HCT116 (cell line): ENCODE results near the gene NAT16. TPM values are rescaled to one million over a fixed set of nuclear protein-coding genes. Genes with fewer than 3 reads are reported as not detected.

Experiments
- ATAC-seq: fragments of 200-7000 bp; cut with Tn5 transposase; 2 replicates; pipeline ENCODE4 v1.9.1; 2020; ENCODE audit warnings: mild to moderate bottlenecking, moderate library complexity
- BruUV-seq: library from RNA; stranded (reverse); fragments of 400-500 nt; replicated peaks from 2 replicates; lab custom pipeline; 2021; lab: Mats Ljungman, UMichigan
- CTCF ChIA-PET: fragments of 300-600 bp; sonication (Branson Sonifier 250); formaldehyde crosslinking; loops from one replicate; lab custom pipeline; 2021; ENCODE audit warnings: antibody characterized with exemption; lab: Charles Lee
- POLR2A ChIA-PET: fragments of 300-600, 350-600 bp; sonication (Branson Sonifier 250); formaldehyde crosslinking; loops from one replicate; lab custom pipeline; 2021; ENCODE audit warnings: antibody characterized with exemption; lab: Charles Lee
- RAD21 ChIA-PET, 2 experiments: fragments of 300-600 bp; sonication (Branson Sonifier 250); formaldehyde crosslinking; loops; one replicate each; lab custom pipeline; 2023; ENCODE audit warnings: low total read pairs in 2 of 2; ENCODE audit not compliant: uncharacterized antibody in 2 of 2, unreplicated experiment in 2 of 2, low non-redundant PET in 1 of 2; lab: Charles Lee
- DNase-seq: peaks from one replicate; pipeline ENCODE4 v3.0.0-alpha.2; 2010; ENCODE audit warnings: low read depth, low spot score
- H2AFZ ChIP-seq: fragments of 200-600 bp; shearing (Covaris generic), sonication (generic); 2 replicates; pipeline ENCODE4 v1.6.1; 2017; ENCODE audit warnings: low read depth, mixed run types, mixed read lengths, antibody characterized with exemption, low read length; ENCODE audit not compliant: poor library complexity, severe bottlenecking
- H3K27ac ChIP-seq: 2 replicates; pipeline ENCODE4 v1.5.1; 2012; ENCODE audit warnings: low read depth, low read length
- H3K27me3 ChIP-seq: fragments of 200-600 bp; sonication (generic); 2 replicates; pipeline ENCODE4 v1.6.1; 2016; ENCODE audit warnings: mixed run types, low read length, mixed read lengths; ENCODE audit not compliant: insufficient read depth
- H3K36me3 ChIP-seq, 2 experiments: fragments of 200-500 bp in 1 of 2; fragments of 200-600 bp in 1 of 2; sonication (Bioruptor generic) in 1 of 2; sonication (generic) in 1 of 2; 2 replicates each; pipeline versions ENCODE4 v1.5.1 to v1.6.1; 2014 to 2016; ENCODE audit warnings: low read length in 2 of 2, inconsistent platforms in 1 of 2, mixed read lengths in 1 of 2, mixed run types in 1 of 2; ENCODE audit not compliant: insufficient read depth in 2 of 2, control insufficient read depth in 1 of 2
- H3K4me1 ChIP-seq, 2 experiments: fragments of 200-600 bp in 1 of 2; sonication (generic) in 1 of 2; 2 replicates each; pipeline versions ENCODE4 v1.5.1 to v1.6.1; 2012 to 2017; ENCODE audit warnings: low read length in 2 of 2, inconsistent platforms in 1 of 2, mild to moderate bottlenecking in 1 of 2, mixed read lengths in 1 of 2, mixed run types in 1 of 2, moderate library complexity in 1 of 2; ENCODE audit not compliant: insufficient read depth in 2 of 2, control insufficient read depth in 1 of 2
- H3K4me2 ChIP-seq: fragments of 200-600 bp; sonication (generic); 2 replicates; pipeline ENCODE4 v1.6.1; 2017; ENCODE audit warnings: mixed run types, low read length, mixed read lengths
- H3K4me3 ChIP-seq, 2 experiments: fragments of 200-600 bp in 1 of 2; sonication (generic) in 1 of 2; replicated peaks in 1 of 2; 2 replicates each; pipeline ENCODE4 v1.5.1; 2011 to 2016; ENCODE audit warnings: low read length in 2 of 2, control low read depth in 1 of 2, low read depth in 1 of 2, mild to moderate bottlenecking in 1 of 2, mixed read lengths in 1 of 2, mixed run types in 1 of 2
- H3K79me2 ChIP-seq: fragments of 200-600 bp; sonication (generic); 2 replicates; pipeline ENCODE4 v1.6.1; 2017; ENCODE audit warnings: mild to moderate bottlenecking, mixed run types, low read length, moderate library complexity, mixed read lengths; ENCODE audit not compliant: insufficient read depth
- H3K9ac ChIP-seq: fragments of 200-600 bp; sonication (generic); 2 replicates; pipeline ENCODE4 v1.6.1; 2016; ENCODE audit warnings: low read length, mixed read lengths
- H3K9me2 ChIP-seq: fragments of 200-600 bp; sonication (generic), shearing (Covaris generic); 2 replicates; pipeline ENCODE4 v1.6.1; 2017; ENCODE audit warnings: mixed run types, mild to moderate bottlenecking, moderate library complexity; ENCODE audit not compliant: insufficient read depth
- H3K9me3 ChIP-seq, 2 experiments: fragments of 200-500 bp in 1 of 2; fragments of 200-600 bp in 1 of 2; sonication (Bioruptor generic) in 1 of 2; sonication (generic) in 1 of 2; 2 replicates each; pipeline ENCODE4 v1.6.1; 2014 to 2017; ENCODE audit warnings: low read length in 2 of 2, mixed read lengths in 2 of 2, inconsistent platforms in 1 of 2, low read depth in 1 of 2, mild to moderate bottlenecking in 1 of 2, mixed run types in 1 of 2, moderate library complexity in 1 of 2; ENCODE audit not compliant: control insufficient read depth in 1 of 2, insufficient read depth in 1 of 2
- H4K20me1 ChIP-seq: fragments of 200-600 bp; sonication (generic), shearing (Covaris generic); 2 replicates; pipeline ENCODE4 v1.6.1; 2017; ENCODE audit warnings: mixed run types, mild to moderate bottlenecking, moderate library complexity; ENCODE audit not compliant: insufficient read depth
- CEBPB ChIP-seq: IDR thresholded peaks from 2 replicates; pipeline ENCODE4 v1.6.1; 2012; ENCODE audit warnings: low read depth
- CTCF ChIP-seq, 3 experiments: fragments of 200-600 bp in 1 of 3; sonication (generic) in 1 of 3; IDR thresholded peaks in 2 of 3; conservative IDR thresholded peaks in 1 of 3; 2 replicates each; pipeline ENCODE4 v1.5.1; 2012 to 2017; ENCODE audit warnings: low read depth in 2 of 3, low read length in 2 of 3, antibody characterized with exemption in 1 of 3, borderline replicate concordance in 1 of 3, control low read depth in 1 of 3, mild to moderate bottlenecking in 1 of 3, mixed read lengths in 1 of 3, mixed run types in 1 of 3, moderate library complexity in 1 of 3; ENCODE audit not compliant: insufficient read depth in 1 of 3
- EGR1 ChIP-seq: IDR thresholded peaks from 2 replicates; pipeline ENCODE4 v1.6.1; 2012; ENCODE audit warnings: low read depth
- ELF1 ChIP-seq: IDR thresholded peaks from 2 replicates; pipeline ENCODE4 v1.6.1; 2012; ENCODE audit warnings: low read depth, borderline replicate concordance
- EZH2 ChIP-seq: fragments of 200-600 bp; sonication (generic); IDR thresholded peaks from 2 replicates; pipeline ENCODE4 v1.6.1; 2017; ENCODE audit warnings: antibody characterized with exemption, mixed run types
- EZH2phosphoT487 ChIP-seq: fragments of 200-600 bp; IDR thresholded peaks from 2 replicates; pipeline ENCODE4 v1.6.1; 2018; ENCODE audit warnings: antibody characterized with exemption, borderline replicate concordance
- FOSL1 ChIP-seq: IDR thresholded peaks from 2 replicates; pipeline ENCODE4 v1.6.1; 2012; ENCODE audit warnings: low read depth
- JUND ChIP-seq: IDR thresholded peaks from 2 replicates; pipeline ENCODE4 v1.6.1; 2012
- MAX ChIP-seq: IDR thresholded peaks from 2 replicates; pipeline ENCODE4 v1.6.1; 2012
- POLR2AphosphoS5 ChIP-seq: IDR thresholded peaks from 2 replicates; pipeline ENCODE4 v1.6.1; 2011; ENCODE audit warnings: mild to moderate bottlenecking, low read depth, low read length, moderate library complexity
- RAD21 ChIP-seq: IDR thresholded peaks from 2 replicates; pipeline ENCODE4 v1.6.1; 2012; ENCODE audit warnings: low read depth, mild to moderate bottlenecking
- SIN3A ChIP-seq: IDR thresholded peaks from 2 replicates; pipeline ENCODE4 v1.6.1; 2012; ENCODE audit warnings: low read depth
- SP1 ChIP-seq: IDR thresholded peaks from 2 replicates; pipeline ENCODE4 v1.6.1; 2012; ENCODE audit warnings: low read depth
- SRF ChIP-seq: IDR thresholded peaks from 2 replicates; pipeline ENCODE4 v1.6.1; 2012; ENCODE audit warnings: low read depth
- TCF7L2 ChIP-seq: IDR thresholded peaks from 2 replicates; pipeline ENCODE4 v1.7.0; 2011; ENCODE audit warnings: borderline replicate concordance, inconsistent platforms; ENCODE audit not compliant: insufficient read depth, insufficient read length; ENCODE audit errors: extremely low read depth
- YY1 ChIP-seq: IDR thresholded peaks from 2 replicates; pipeline ENCODE4 v1.6.1; 2011; ENCODE audit warnings: low read length, low read depth, moderate library complexity, mild to moderate bottlenecking; ENCODE audit not compliant: insufficient replicate concordance; ENCODE audit errors: extremely low read depth
- ZBTB33 ChIP-seq: IDR thresholded peaks from 2 replicates; pipeline ENCODE4 v1.6.1; 2011; ENCODE audit warnings: mild to moderate bottlenecking, low read length, moderate library complexity; ENCODE audit not compliant: insufficient replicate concordance; ENCODE audit errors: extremely low read depth
- ZFX ChIP-seq: fragments of 450-650 bp; IDR thresholded peaks from 2 replicates; pipeline ENCODE4 v1.6.1; 2017
- ZNF274 ChIP-seq: fragments of 200-500 bp; sonication (Bioruptor generic); IDR thresholded peaks from 2 replicates; pipeline ENCODE4 v1.6.1; 2014; ENCODE audit warnings: mild to moderate bottlenecking, low read depth, low read length, inconsistent platforms
- intact Hi-C: fragments of 100-400 bp; cut with micrococcal nuclease; formaldehyde crosslinking; loops from 2 replicates; pipeline ENCODE4 v1.10.0; 2022
- total RNA-seq: library from RNA; stranded (reverse); gene quantifications from one replicate; pipeline ENCODE4 v1.2.1, GENCODE V29; 2021; ENCODE audit not compliant: unreplicated experiment

Gene NAT16
- total RNA-seq, 1 experiment from 2014 or later: 2.0 TPM

- TF ChIP-seq MAX: no peak
- TF ChIP-seq ELF1: no peak
- TF ChIP-seq YY1: no peak
- no peak for TF ChIP-seq SRF
- TF ChIP-seq FOSL1: no peak
Measured at GRCh38 chr7:101169110-101169837, 10.8 kb downstream of the NAT16 start (continued).

- DNase-seq: no peak
- POLR2A ChIA-PET: no interaction called here
- no peaks in the 10 kb centered on the region for H3K27me3 ChIP-seq
- H3K79me2 ChIP-seq: 0 out of 2 replicates have a peak, but pooled peaks cover 7% of the 10 kb centered on the region
- no peaks in the 10 kb centered on the region for H3K36me3 ChIP-seq
- H3K27ac ChIP-seq: no peak overlapping the region
- peak overlapping the region in 1 of 2 experiments; percentile 55; a peak in 3 of 4 replicates for H3K4me3 ChIP-seq
- H3K9ac ChIP-seq: peak overlapping the region; percentile 54; the same call in 1 of the 2 replicates
- no peaks in the 10 kb centered on the region for H3K9me3 ChIP-seq
- ATAC-seq: no peak
- no peaks in the 10 kb centered on the region for H3K9me2 ChIP-seq
- CTCF ChIA-PET: interaction anchor here (0.9 to 1.4 kb wide), 4 partner anchors 24 to 114 kb away, joined by 3 to 5 read pairs (median 4); partner anchors contain the start of gene FIS1
- H3K4me2 ChIP-seq: peak overlapping the region; percentile 80
- intact Hi-C loops: loop anchor here (1.0 kb wide), 1 partner anchor 24 kb away; no protein-coding TSS in a partner anchor
- BruUV-seq: no TSS peak
- no peaks in the 10 kb centered on the region for H4K20me1 ChIP-seq
- no peak overlapping the region for H2AFZ ChIP-seq
- RAD21 ChIA-PET: interaction anchor here in 1 of 2 experiments (1.2 kb wide), 1 partner anchor 25 kb away, joined by 3 read pairs; no protein-coding TSS in a partner anchor
- H3K4me1 ChIP-seq: peaks cover 45 to 88% of the 10 kb centered on the region in 2 experiments
- no peak for TF ChIP-seq ZNF274
- no peak for TF ChIP-seq EZH2
- no peak for TF ChIP-seq SIN3A
- TF ChIP-seq RAD21: no peak
- no peak for TF ChIP-seq ZFX
- TF ChIP-seq POLR2AphosphoS5: no peak
- TF ChIP-seq MAX: no peak
- no peak for TF ChIP-seq CTCF (IDR thresholded peaks at IDR 0.05 in 2 of 3, conservative IDR thresholded peaks at IDR 0.05 in 1 of 3; ENCODE audit: borderline replicate concordance in 1 of 3, insufficient read depth in 1 of 3, low read depth in 2 of 3, low read length in 2 of 3)
- no peak for TF ChIP-seq JUND
- TF ChIP-seq EGR1: no peak
- TF ChIP-seq SP1: no peak
- TF ChIP-seq SRF: no peak
- no peak for TF ChIP-seq TCF7L2
- no peak for TF ChIP-seq ZBTB33
- TF ChIP-seq CEBPB: no peak
- no peak for TF ChIP-seq ELF1
- TF ChIP-seq EZH2phosphoT487: no peak
Measured at GRCh38 chr7:101168412-101169049, 11.6 kb downstream of the NAT16 start.
